IMR-90 (cell line): Measurements from ENCODE around the gene ZNF445. TPM values are rescaled to one million over a fixed set of nuclear protein-coding genes. Genes with fewer than 3 reads are reported as not detected.

ENCODE experiments used
- ATAC-seq: fragments of 200-7000 bp; cut with Tn5 transposase; 2 replicates; pipeline ENCODE4 v1.9.1; 2020; ENCODE audit warnings: low read depth, mild to moderate bottlenecking, moderate library complexity
- BruUV-seq: library from RNA; stranded (reverse); fragments of 400-500 nt; replicated peaks from 2 replicates; lab custom pipeline; 2021; lab: Mats Ljungman, UMichigan
- CTCF ChIA-PET: fragments of 300-600 bp; formaldehyde crosslinking; extraction: SDS; loops from one replicate; lab custom pipeline; 2021; ENCODE audit warnings: antibody characterized with exemption; lab: Yijun Ruan, JAX
- POLR2A ChIA-PET: fragments of 300-600 bp; sonication (Branson Sonifier 250); formaldehyde crosslinking; loops from one replicate; lab custom pipeline; 2022; ENCODE audit warnings: antibody characterized with exemption; ENCODE audit not compliant: unreplicated experiment; lab: Charles Lee
- DNase-seq: peaks from one replicate; pipeline ENCODE4 v3.0.0; 2013
- H2AFZ ChIP-seq: replicated peaks from 2 replicates; pipeline ENCODE3; 2013; ENCODE audit warnings: low read length, mild to moderate bottlenecking; ENCODE audit not compliant: poor library complexity
- H2AK5ac ChIP-seq: 2 replicates; pipeline ENCODE4 v1.6.1; 2013; ENCODE audit warnings: low read depth, low read length, inconsistent platforms
- H2AK9ac ChIP-seq: replicated peaks from 2 replicates; pipeline ENCODE3; 2013; ENCODE audit warnings: mild to moderate bottlenecking, low read depth, low read length, moderate library complexity; ENCODE audit not compliant: poor library complexity
- H2BK120ac ChIP-seq: 2 replicates; pipeline ENCODE4 v1.6.1; 2013; ENCODE audit warnings: low read depth, low read length, inconsistent platforms
- H2BK15ac ChIP-seq: 3 replicates; pipeline ENCODE4 v1.6.1; 2013; ENCODE audit warnings: low read depth, low read length, inconsistent platforms
- H2BK20ac ChIP-seq: 2 replicates; pipeline ENCODE4 v1.6.1; 2013; ENCODE audit warnings: low read depth, mild to moderate bottlenecking, inconsistent platforms, low read length, moderate library complexity
- H2BK5ac ChIP-seq: 2 replicates; pipeline ENCODE4 v1.6.1; 2013; ENCODE audit warnings: mild to moderate bottlenecking, low read depth, low read length, inconsistent platforms; ENCODE audit not compliant: poor library complexity, severe bottlenecking
- H3K14ac ChIP-seq: replicated peaks from 2 replicates; pipeline ENCODE4 v1.6.1; 2013; ENCODE audit warnings: low read depth, low read length, inconsistent platforms
- H3K18ac ChIP-seq: 2 replicates; pipeline ENCODE4 v1.6.1; 2013; ENCODE audit warnings: low read depth, low read length, control low read depth
- H3K23ac ChIP-seq: 2 replicates; pipeline ENCODE4 v1.6.1; 2013; ENCODE audit warnings: low read depth, low read length, inconsistent platforms
- H3K27ac ChIP-seq: 2 replicates; pipeline ENCODE4 v1.5.1; 2013; ENCODE audit warnings: mild to moderate bottlenecking, control low read depth, low read length; ENCODE audit not compliant: insufficient read depth
- H3K27me3 ChIP-seq: 2 replicates; pipeline ENCODE4 v1.6.1; 2013; ENCODE audit warnings: low read length; ENCODE audit not compliant: control insufficient read depth, insufficient read depth
- H3K36me3 ChIP-seq: 2 replicates; pipeline ENCODE4 v1.6.1; 2013; ENCODE audit warnings: low read length, mixed read lengths; ENCODE audit not compliant: control insufficient read depth, insufficient read depth
- H3K4ac ChIP-seq: 2 replicates; pipeline ENCODE4 v1.6.1; 2013; ENCODE audit warnings: low read depth, low read length, inconsistent platforms
- H3K4me1 ChIP-seq: 2 replicates; pipeline ENCODE4 v1.6.1; 2013; ENCODE audit warnings: low read length, mixed read lengths; ENCODE audit not compliant: control insufficient read depth, insufficient read depth
- H3K4me2 ChIP-seq: 2 replicates; pipeline ENCODE4 v1.6.1; 2013; ENCODE audit warnings: low read depth, mild to moderate bottlenecking, control low read depth, low read length, moderate library complexity
- H3K4me3 ChIP-seq: 2 replicates; pipeline ENCODE4 v1.5.1; 2013; ENCODE audit warnings: low read depth, mild to moderate bottlenecking, control low read depth, low read length, moderate library complexity; ENCODE audit not compliant: insufficient read depth
- H3K56ac ChIP-seq: 2 replicates; pipeline ENCODE4 v1.6.1; 2013; ENCODE audit warnings: low read length, inconsistent platforms; ENCODE audit not compliant: insufficient read depth; ENCODE audit errors: extremely low read depth
- H3K79me1 ChIP-seq, 2 experiments: 2 replicates each; pipeline ENCODE4 v1.6.1; 2013; ENCODE audit warnings: low read length in 2 of 2, inconsistent platforms in 1 of 2, low read depth in 1 of 2
- H3K9ac ChIP-seq: 2 replicates; pipeline ENCODE4 v1.6.1; 2013; ENCODE audit warnings: low read depth, low read length, control low read depth
- H3K9me1 ChIP-seq: 2 replicates; pipeline ENCODE4 v1.6.1; 2013; ENCODE audit warnings: low read length, inconsistent platforms; ENCODE audit not compliant: insufficient read depth
- H3K9me3 ChIP-seq: 2 replicates; pipeline ENCODE4 v1.6.1; 2013; ENCODE audit warnings: low read length; ENCODE audit not compliant: control insufficient read depth, insufficient read depth
- H4K20me1 ChIP-seq: 2 replicates; pipeline ENCODE4 v1.6.1; 2013; ENCODE audit warnings: low read length, inconsistent platforms; ENCODE audit not compliant: insufficient read depth
- H4K5ac ChIP-seq: 2 replicates; pipeline ENCODE4 v1.6.1; 2013; ENCODE audit warnings: mild to moderate bottlenecking, low read depth, low read length, control low read depth
- H4K8ac ChIP-seq, 2 experiments: 2 replicates each; pipeline ENCODE4 v1.6.1; 2013; ENCODE audit warnings: low read depth in 2 of 2, low read length in 2 of 2, control low read depth in 1 of 2, inconsistent platforms in 1 of 2
- H4K91ac ChIP-seq: 2 replicates; pipeline ENCODE4 v1.6.1; 2013; ENCODE audit warnings: low read depth, low read length, inconsistent platforms; ENCODE audit not compliant: insufficient read depth
- CEBPB ChIP-seq: IDR thresholded peaks from 2 replicates; pipeline ENCODE4 v1.6.1; 2012; ENCODE audit warnings: low read depth, low read length, improper control_type of control experiment
- FOS ChIP-seq: fragments of 150-350 bp; IDR thresholded peaks from 2 replicates; pipeline ENCODE4 v1.6.1; 2016; ENCODE audit warnings: low read depth, low read length
- MAFK ChIP-seq: IDR thresholded peaks from 2 replicates; pipeline ENCODE4 v1.6.1; 2012; ENCODE audit warnings: low read depth, low read length, improper control_type of control experiment
- NFE2L2 ChIP-seq: fragments of 150-350 bp; IDR thresholded peaks from 2 replicates; pipeline ENCODE4 v1.6.1; 2016; ENCODE audit warnings: low read depth, mild to moderate bottlenecking, low read length
- POLR2A ChIP-seq: IDR thresholded peaks from 2 replicates; pipeline ENCODE4 v1.6.1; 2012; ENCODE audit warnings: mild to moderate bottlenecking, low read depth, low read length
- RAD21 ChIP-seq: IDR thresholded peaks from 2 replicates; pipeline ENCODE4 v1.6.1; 2012; ENCODE audit warnings: low read length, improper control_type of control experiment
- RCOR1 ChIP-seq: IDR thresholded peaks from 2 replicates; pipeline ENCODE4 v1.6.1; 2012; ENCODE audit warnings: mild to moderate bottlenecking, low read length, improper control_type of control experiment; ENCODE audit not compliant: insufficient replicate concordance
- SMC3 ChIP-seq: fragments of 150-350 bp; IDR thresholded peaks from 2 replicates; pipeline ENCODE4 v1.6.1; 2016; ENCODE audit warnings: low read depth, mild to moderate bottlenecking, antibody characterized with exemption, low read length, moderate library complexity
- WGBS, 2 experiments: methylation state at CpG; one replicate each; pipeline versions ENCODE4 v1.1.5 to v1.1.7; 2013; ENCODE audit warnings: missing lambda C conversion rate in 2 of 2; ENCODE audit not compliant: insufficient read length in 1 of 2; ENCODE audit errors: extremely low coverage in 2 of 2; 5-methylcytosine and 5-hydroxymethylcytosine counted together
- dilution Hi-C: fragments of 300-500 bp; cut with HindIII; formaldehyde crosslinking; loops from one replicate; pipeline ENCODE4 v1.14.3; 2018; ENCODE audit warnings: low sequenced_read_pairs; ENCODE audit not compliant: unreplicated experiment
- in situ Hi-C: fragments of 300-500 bp; cut with MboI; formaldehyde crosslinking; loops from 3 replicates; pipeline ENCODE4 v1.14.3; 2019; ENCODE audit warnings: low sequenced_read_pairs, inconsistent platforms, mixed read lengths
- intact Hi-C: fragments of 100-400 bp; cut with micrococcal nuclease; formaldehyde crosslinking; loops from 2 replicates; pipeline ENCODE4 v1.10.0; 2022
- polyA plus RNA-seq, 3 experiments: library from polyadenylated mRNA; depleted of rRNA; stranded (reverse); fragments of >200 nt; gene quantifications; 2 replicates each; pipeline ENCODE4 v1.2.3, GENCODE V29; 2012; ENCODE audit warnings: low replicate concordance in 1 of 3
- total RNA-seq: library from RNA; depleted of rRNA; stranded (reverse); fragments of >200 nt; gene quantifications from 2 replicates; pipeline ENCODE4 v1.2.3, GENCODE V29; 2012
- TF ChIP-seq, protein P1 (sequence below): conservative IDR thresholded peaks from 2 replicates; pipeline ENCODE4 v1.5.1; 2012; ENCODE audit warnings: mild to moderate bottlenecking, low read depth, low read length, improper control_type of control experiment
- TF ChIP-seq, protein P2 (sequence below): fragments of 150-350 bp; IDR thresholded peaks from 2 replicates; pipeline ENCODE4 v1.6.1; 2017; ENCODE audit warnings: mild to moderate bottlenecking, antibody characterized with exemption, low read length, low read depth

The ZNF445 gene
- total and polyA plus RNA-seq, 2 of the 4 experiments (the other 2 are of a cell fraction), result 3.3 to 6.3 TPM

DNA sequence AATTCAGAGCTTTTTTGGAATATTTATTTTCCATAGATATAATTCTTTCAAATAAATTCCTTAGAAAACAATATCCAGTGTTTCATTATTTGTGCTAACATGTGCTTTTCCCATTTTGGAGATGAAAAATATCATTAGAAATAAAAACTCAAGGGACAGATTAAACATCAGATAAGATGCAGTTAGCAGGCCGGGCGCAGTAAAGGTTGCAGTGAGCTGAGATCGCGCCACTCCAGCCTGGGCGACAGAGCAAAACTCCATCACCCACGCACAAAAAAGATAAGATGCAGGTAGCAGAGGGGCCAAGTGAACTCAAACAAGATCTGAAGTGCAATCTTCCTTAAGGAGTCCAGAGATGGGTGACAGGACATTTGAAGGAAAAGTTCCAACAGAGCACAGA, 48.0 kb downstream of the ZNF445 start:
- dilution Hi-C loops (no loop called here), in situ Hi-C loops (no loop called here), intact Hi-C loops (no loop called here)
- ATAC-seq (no peak), DNase-seq (no peak)
- Histone ChIP-seq H3K9me1 (no peaks in the 10 kb centered on the region), H4K20me1 (no peaks in the 10 kb centered on the region), H2BK5ac (no peak overlapping the region), H2BK20ac (no peak overlapping the region), H2BK120ac (no peak overlapping the region), H3K9me3 (no peaks in the 10 kb centered on the region), H2AK5ac (no peak overlapping the region), H3K27ac (no peak overlapping the region), H3K27me3 (peaks cover 4% of the 10 kb centered on the region; the same call in 1 of the 2 replicates), H3K4me2 (no peak overlapping the region), H3K36me3 (no peaks in the 10 kb centered on the region), H3K9ac (no peak overlapping the region), H3K4me1 (no peaks in the 10 kb centered on the region), H3K56ac (no peak overlapping the region), H3K4ac (no peak overlapping the region), H3K23ac (no peak overlapping the region), H3K79me1 (no peaks in the 10 kb centered on the region), H4K91ac (no peak overlapping the region), H3K18ac (no peak overlapping the region), H4K5ac (no peak overlapping the region), H3K4me3 (no peak overlapping the region), H4K8ac (no peak overlapping the region), H2BK15ac (no peak overlapping the region), H2AK9ac (no peak overlapping the region), H2AFZ (no peak overlapping the region), H3K14ac (no peak overlapping the region)
- TF ChIP-seq, protein P1, sequence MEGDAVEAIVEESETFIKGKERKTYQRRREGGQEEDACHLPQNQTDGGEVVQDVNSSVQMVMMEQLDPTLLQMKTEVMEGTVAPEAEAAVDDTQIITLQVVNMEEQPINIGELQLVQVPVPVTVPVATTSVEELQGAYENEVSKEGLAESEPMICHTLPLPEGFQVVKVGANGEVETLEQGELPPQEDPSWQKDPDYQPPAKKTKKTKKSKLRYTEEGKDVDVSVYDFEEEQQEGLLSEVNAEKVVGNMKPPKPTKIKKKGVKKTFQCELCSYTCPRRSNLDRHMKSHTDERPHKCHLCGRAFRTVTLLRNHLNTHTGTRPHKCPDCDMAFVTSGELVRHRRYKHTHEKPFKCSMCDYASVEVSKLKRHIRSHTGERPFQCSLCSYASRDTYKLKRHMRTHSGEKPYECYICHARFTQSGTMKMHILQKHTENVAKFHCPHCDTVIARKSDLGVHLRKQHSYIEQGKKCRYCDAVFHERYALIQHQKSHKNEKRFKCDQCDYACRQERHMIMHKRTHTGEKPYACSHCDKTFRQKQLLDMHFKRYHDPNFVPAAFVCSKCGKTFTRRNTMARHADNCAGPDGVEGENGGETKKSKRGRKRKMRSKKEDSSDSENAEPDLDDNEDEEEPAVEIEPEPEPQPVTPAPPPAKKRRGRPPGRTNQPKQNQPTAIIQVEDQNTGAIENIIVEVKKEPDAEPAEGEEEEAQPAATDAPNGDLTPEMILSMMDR, result no peak
- TF ChIP-seq RAD21 (no peak), MAFK (no peak), CEBPB (no peak), NFE2L2 (no peak), RCOR1 (no peak), FOS (no peak), SMC3 (no peak), POLR2A (no peak)
- TF ChIP-seq, protein P2, sequence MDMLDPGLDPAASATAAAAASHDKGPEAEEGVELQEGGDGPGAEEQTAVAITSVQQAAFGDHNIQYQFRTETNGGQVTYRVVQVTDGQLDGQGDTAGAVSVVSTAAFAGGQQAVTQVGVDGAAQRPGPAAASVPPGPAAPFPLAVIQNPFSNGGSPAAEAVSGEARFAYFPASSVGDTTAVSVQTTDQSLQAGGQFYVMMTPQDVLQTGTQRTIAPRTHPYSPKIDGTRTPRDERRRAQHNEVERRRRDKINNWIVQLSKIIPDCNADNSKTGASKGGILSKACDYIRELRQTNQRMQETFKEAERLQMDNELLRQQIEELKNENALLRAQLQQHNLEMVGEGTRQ, result no peak
- ChIA-PET POLR2A (no interaction called here), CTCF (interaction anchor here (0.7 kb wide), 1 partner anchor 13 kb away, joined by 3 read pairs; no protein-coding TSS in a partner anchor)
- BruUV-seq, result no TSS peak
- no CpG with 5 or more reads among the region's 6 CpGs for WGBS, 2 experiments
